HepG2 (cell line): ENCODE measurements around the gene ACER3. TPM values are rescaled to one million over a fixed set of nuclear protein-coding genes. Genes with fewer than 3 reads are reported as not detected.

ENCODE experiments used
- ATAC-seq: fragments of 200-7000 bp; cut with Tn5 transposase; 3 replicates; pipeline ENCODE4 v1.9.1; 2020; ENCODE audit warnings: mild to moderate bottlenecking, moderate library complexity
- BruUV-seq: library from RNA; stranded (reverse); fragments of 400-500 nt; replicated peaks from 2 replicates; lab custom pipeline; 2021; lab: Mats Ljungman, UMichigan
- CTCF ChIA-PET: fragments of 300-600 bp; formaldehyde crosslinking; extraction: SDS; loops from one replicate; lab custom pipeline; 2021; ENCODE audit warnings: low total read pairs, inconsistent platforms, low intra/inter-chr PET ratio; lab: Yijun Ruan, JAX
- POLR2A ChIA-PET: fragments of 350-600 bp; sonication (Branson Sonifier 250); formaldehyde crosslinking; loops from one replicate; lab custom pipeline; 2020; ENCODE audit warnings: antibody characterized with exemption, inconsistent platforms; lab: Yijun Ruan, JAX
- DNase-seq: peaks from one replicate; pipeline ENCODE4 v3.0.0-alpha.2; 2015; ENCODE audit warnings: low spot score
- FAIRE-seq: peaks from 3 replicates; lab custom pipeline; 2011; peaks lifted over from hg19 to GRCh38; lab: Jason Lieb, UNC
- H2AFZ ChIP-seq: one replicate; pipeline ENCODE4 v1.6.1; 2011; ENCODE audit warnings: low read length, inconsistent platforms
- H3K27ac ChIP-seq: fragments of 300-600 bp; 3 replicates; pipeline ENCODE4 v1.8.0; 2011; ENCODE audit warnings: mixed run types, mild to moderate bottlenecking, mixed read lengths, low read length, inconsistent platforms; ENCODE audit not compliant: insufficient read depth; ENCODE audit errors: extremely low read length
- H3K27me3 ChIP-seq, 2 experiments: fragments of 200-600 bp in 1 of 2; 2 replicates in 1 of 2; 3 replicates in 1 of 2; pipeline versions ENCODE4 v1.6.0 to v1.8.0; 2011; ENCODE audit warnings: low read length in 2 of 2, mild to moderate bottlenecking in 2 of 2, moderate library complexity in 2 of 2, inconsistent platforms in 1 of 2; ENCODE audit not compliant: insufficient read depth in 2 of 2, control insufficient read depth in 1 of 2
- H3K36me3 ChIP-seq, 2 experiments: fragments of 200-600 bp in 1 of 2; replicated peaks in 1 of 2; 2 replicates in 1 of 2; 3 replicates in 1 of 2; pipeline versions ENCODE4 v1.5.1 to v1.8.0; 2011; ENCODE audit warnings: low read length in 2 of 2, inconsistent platforms in 1 of 2; ENCODE audit not compliant: insufficient read depth in 2 of 2, control insufficient read depth in 1 of 2
- H3K4me1 ChIP-seq: 2 replicates; pipeline ENCODE4 v1.5.1; 2012; ENCODE audit warnings: low read length, inconsistent platforms; ENCODE audit not compliant: insufficient read depth
- H3K4me2 ChIP-seq: 2 replicates; pipeline ENCODE4 v1.6.0; 2011; ENCODE audit warnings: low read depth, low read length, inconsistent platforms
- H3K4me3 ChIP-seq, 3 experiments: fragments of 200-600 bp in 1 of 3; sonication (generic), shearing (Covaris generic) in 1 of 3; replicated peaks in 1 of 3; 2 replicates each; pipeline ENCODE4 v1.5.1; 2011 to 2016; ENCODE audit warnings: low read length in 3 of 3, inconsistent platforms in 2 of 3, low read depth in 2 of 3, mild to moderate bottlenecking in 2 of 3, control low read depth in 1 of 3, mixed read lengths in 1 of 3; ENCODE audit not compliant: insufficient read depth in 1 of 3
- H3K79me2 ChIP-seq: one replicate; pipeline ENCODE4 v1.6.1; 2011; ENCODE audit warnings: low read length, inconsistent platforms; ENCODE audit not compliant: insufficient read depth
- H3K9ac ChIP-seq: 2 replicates; pipeline ENCODE4 v1.6.0; 2011; ENCODE audit warnings: mild to moderate bottlenecking, low read depth, low read length, inconsistent platforms; ENCODE audit not compliant: insufficient read depth
- H3K9me3 ChIP-seq: 2 replicates; pipeline ENCODE4 v1.5.1; 2012; ENCODE audit warnings: mild to moderate bottlenecking, low read length
- H4K20me1 ChIP-seq: 2 replicates; pipeline ENCODE4 v1.6.0; 2011; ENCODE audit warnings: inconsistent platforms, mild to moderate bottlenecking, low read length, moderate library complexity; ENCODE audit not compliant: insufficient read depth
- CAMTA2 ChIP-seq: sonication (generic); formaldehyde crosslinking; IDR thresholded peaks from 2 replicates; pipeline ENCODE4 v1.4.0; 2020; ENCODE audit warnings: mild to moderate bottlenecking, missing genetic modification reagents, borderline replicate concordance
- HINFP ChIP-seq: sonication (generic); formaldehyde crosslinking; IDR thresholded peaks from 2 replicates; pipeline ENCODE4 v1.4.0; 2020; ENCODE audit warnings: low read depth, mild to moderate bottlenecking, missing genetic modification reagents
- HNRNPLL ChIP-seq: fragments of 200-400 bp; formaldehyde crosslinking; IDR thresholded peaks from 2 replicates; pipeline ENCODE4 v1.6.1; 2017; ENCODE audit warnings: mild to moderate bottlenecking, low read depth, low read length; ENCODE audit not compliant: poor library complexity, severe bottlenecking
- MTA1 ChIP-seq: sonication (generic); formaldehyde crosslinking; IDR thresholded peaks from 2 replicates; pipeline ENCODE4 v1.4.0; 2020; ENCODE audit warnings: missing genetic modification reagents, mild to moderate bottlenecking, borderline replicate concordance
- NBN ChIP-seq: fragments of 450-650 bp; conservative IDR thresholded peaks from 2 replicates; pipeline ENCODE4 v1.6.1; 2017
- SOX5 ChIP-seq: IDR thresholded peaks from 2 replicates; pipeline ENCODE4 v1.6.1; 2016; ENCODE audit warnings: borderline replicate concordance
- SP140L ChIP-seq: sonication (generic); formaldehyde crosslinking; IDR thresholded peaks from 2 replicates; pipeline ENCODE4 v1.4.0; 2020; ENCODE audit warnings: missing genetic modification reagents, borderline replicate concordance
- ZBTB7B ChIP-seq: sonication (generic); formaldehyde crosslinking; IDR thresholded peaks from 2 replicates; pipeline ENCODE4 v1.4.0; 2020; ENCODE audit warnings: missing genetic modification reagents
- ZMYM4 ChIP-seq: sonication (generic); formaldehyde crosslinking; IDR thresholded peaks from 2 replicates; pipeline ENCODE4 v1.8.1; 2023; ENCODE audit warnings: mild to moderate bottlenecking, missing genetic modification reagents
- ZNF607 ChIP-seq: sonication (generic); formaldehyde crosslinking; IDR thresholded peaks from 2 replicates; pipeline ENCODE4 v1.5.1; 2020; ENCODE audit warnings: missing genetic modification reagents, mild to moderate bottlenecking, borderline replicate concordance
- ZNF737 ChIP-seq: sonication (generic); formaldehyde crosslinking; IDR thresholded peaks from 2 replicates; pipeline ENCODE4 v1.5.0; 2020; ENCODE audit warnings: missing genetic modification reagents, mild to moderate bottlenecking, borderline replicate concordance
- WGBS: methylation state at CpG from one replicate; pipeline ENCODE4 v1.1.6; 2017; ENCODE audit warnings: low lambda C conversion rate; 5-methylcytosine and 5-hydroxymethylcytosine counted together
- in situ Hi-C: cut with HindIII; loops from 2 replicates; pipeline ENCODE4 v1.10.0; 2017; ENCODE audit warnings: low pct_unique_long_range_greater_than_20kb; ENCODE audit not compliant: extremely low pct_ligation_motif_present
- intact Hi-C: fragments of 100-400 bp; cut with micrococcal nuclease; formaldehyde crosslinking; loops from one replicate; pipeline ENCODE4 v1.10.0; 2022; ENCODE audit not compliant: unreplicated experiment
- polyA plus RNA-seq, 8 experiments: library from polyadenylated mRNA; depleted of rRNA in 3 of 8; stranded (reverse) in 7 of 8; unstranded in 1 of 8; fragments of >200 nt; fragmentation: Illumina TruSeq in 4 of 8; extraction: Trizol in 4 of 8; gene quantifications; 2 replicates each; pipeline versions ENCODE4 v1.2.1 to v1.2.3, GENCODE V29; 2011 to 2016; ENCODE audit warnings: low read depth in 4 of 8, missing spikeins in 1 of 8, mixed read lengths in 1 of 8; ENCODE audit not compliant: insufficient read depth in 1 of 8
- total RNA-seq, 5 experiments: library from RNA; depleted of rRNA; stranded (reverse); fragments of >200 nt; fragmentation: Illumina TruSeq; extraction: Trizol; gene quantifications; 2 replicates each; pipeline ENCODE4 v1.2.3, GENCODE V29; 2016; ENCODE audit warnings: low read depth in 1 of 5

Gene ACER3
- total and polyA plus RNA-seq, 2 of the 13 experiments (the other 11 are each of a cell fraction or from before 2014, with no cell fraction given): 6.0 to 9.8 TPM

GRCh38 chr11:77069969-77070582, 209.4 kb downstream of the ACER3 start:
- Histone ChIP-seq H3K4me3 (no peak overlapping the region), H3K36me3 (no peaks in the 10 kb centered on the region), H3K4me1 (peaks cover 41% of the 10 kb centered on the region), H3K79me2 (no peaks in the 10 kb centered on the region), H3K9ac (no peak overlapping the region), H3K27ac (no peak overlapping the region), H3K27me3 (peaks cover 11 to 66% of the 10 kb centered on the region in 2 experiments), H4K20me1 (0 out of 2 replicates have a peak, but pooled peaks cover 4% of the 10 kb centered on the region), H2AFZ (no peak overlapping the region), H3K4me2 (no peak overlapping the region), H3K9me3 (no peaks in the 10 kb centered on the region)
- ATAC-seq (no peak), DNase-seq (no peak), FAIRE-seq (no peak)
- no TSS peak for BruUV-seq
- in situ Hi-C loops: no loop called here
- intact Hi-C loops: no loop called here
- ChIA-PET POLR2A (no interaction called here), CTCF (no interaction called here)
- TF ChIP-seq SP140L (CRISPR knock-in tag): no peak
- TF ChIP-seq MTA1 (CRISPR knock-in tag): no peak
- no peak for TF ChIP-seq ZMYM4
- no peak for TF ChIP-seq CAMTA2
- TF ChIP-seq SOX5 (CRISPR knock-in tag): no peak
- TF ChIP-seq ZBTB7B (CRISPR knock-in tag): no peak
- no peak for TF ChIP-seq ZNF607
- TF ChIP-seq HINFP (CRISPR knock-in tag): no peak
- no peak for TF ChIP-seq NBN
- no peak for TF ChIP-seq ZNF737 (CRISPR knock-in tag)
- TF ChIP-seq HNRNPLL: no peak
- WGBS: 51% methylated on average over 4 of the region's 8 CpGs
